Ectodermal cell (in vitro differentiated cells): ENCODE data around the gene WDR81.

Source experiments
- H3K27ac ChIP-seq: 2 replicates; pipeline ENCODE4 v1.7.0; 2013; ENCODE audit warnings: mild to moderate bottlenecking, low read depth, low read length; ENCODE audit not compliant: insufficient read depth, poor library complexity, severe bottlenecking
- H3K27me3 ChIP-seq: 2 replicates; pipeline ENCODE4 v1.7.0; 2013; ENCODE audit warnings: mild to moderate bottlenecking, low read length; ENCODE audit not compliant: insufficient read depth, control insufficient read depth, poor library complexity, severe bottlenecking
- H3K36me3 ChIP-seq: one replicate; pipeline ENCODE4 v1.7.0; 2013; ENCODE audit warnings: low read length; ENCODE audit not compliant: control insufficient read depth, insufficient read depth
- H3K4me1 ChIP-seq: one replicate; pipeline ENCODE4 v1.7.0; 2013; ENCODE audit warnings: low read length; ENCODE audit not compliant: control insufficient read depth, insufficient read depth
- H3K4me3 ChIP-seq: 2 replicates; pipeline ENCODE4 v1.7.0; 2013; ENCODE audit warnings: low read depth, low read length, control low read depth; ENCODE audit not compliant: insufficient read depth
- H3K9me3 ChIP-seq: 2 replicates; pipeline ENCODE4 v1.7.0; 2013; ENCODE audit warnings: mild to moderate bottlenecking, low read length, moderate library complexity; ENCODE audit not compliant: control insufficient read depth
- WGBS, 2 experiments: methylation state at CpG; one replicate each; pipeline ENCODE4 v1.1.7; 2013; ENCODE audit warnings: missing lambda C conversion rate in 2 of 2; 5-methylcytosine and 5-hydroxymethylcytosine counted together

The WDR81 gene

DNA sequence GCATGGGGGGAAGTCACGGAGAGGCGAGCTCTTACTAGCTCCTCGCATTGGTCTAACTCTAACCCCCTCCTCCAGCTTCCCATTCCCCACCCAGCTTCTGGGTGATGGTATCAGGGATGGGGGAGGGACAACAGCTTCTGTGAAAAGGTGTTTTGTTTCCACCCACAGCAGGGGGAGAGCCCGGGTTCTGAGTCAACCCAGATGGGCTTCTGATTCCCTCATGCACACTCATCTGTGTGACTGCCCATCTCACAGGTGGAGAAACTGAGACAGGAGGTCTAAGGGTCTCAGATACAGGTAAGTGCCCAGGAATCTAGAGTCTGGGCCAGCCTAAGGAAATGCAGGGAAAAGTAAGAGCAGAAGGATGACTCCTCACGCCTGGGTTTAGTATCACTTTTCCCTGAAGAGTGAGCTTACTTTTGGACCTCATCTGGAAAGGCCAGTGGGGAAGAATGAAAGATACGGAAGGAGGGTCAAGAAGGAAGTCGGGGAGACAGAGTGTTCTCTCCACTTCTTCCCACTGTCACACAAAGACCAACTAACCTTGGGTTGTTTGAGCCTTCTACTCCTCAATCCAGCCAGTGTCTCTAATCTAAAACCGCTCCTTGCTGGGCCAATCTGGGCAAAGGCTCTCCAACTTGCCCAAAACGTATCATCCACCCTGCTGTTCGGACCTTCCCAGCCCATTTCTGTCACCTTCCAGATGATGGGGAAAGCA, 11.2 kb upstream of the WDR81 start:
- peaks cover 32% of the 10 kb centered on the region for H3K27me3 ChIP-seq
- no peak overlapping the region for H3K4me3 ChIP-seq
- no peak overlapping the region for H3K27ac ChIP-seq
- no peaks in the 10 kb centered on the region for H3K36me3 ChIP-seq
- H3K9me3 ChIP-seq = no peaks in the 10 kb centered on the region
- peaks cover 24% of the 10 kb centered on the region for H3K4me1 ChIP-seq
- 69 to 77% methylated on average over 8 to 10 of the region's 10 CpGs for WGBS, 2 experiments

DNA sequence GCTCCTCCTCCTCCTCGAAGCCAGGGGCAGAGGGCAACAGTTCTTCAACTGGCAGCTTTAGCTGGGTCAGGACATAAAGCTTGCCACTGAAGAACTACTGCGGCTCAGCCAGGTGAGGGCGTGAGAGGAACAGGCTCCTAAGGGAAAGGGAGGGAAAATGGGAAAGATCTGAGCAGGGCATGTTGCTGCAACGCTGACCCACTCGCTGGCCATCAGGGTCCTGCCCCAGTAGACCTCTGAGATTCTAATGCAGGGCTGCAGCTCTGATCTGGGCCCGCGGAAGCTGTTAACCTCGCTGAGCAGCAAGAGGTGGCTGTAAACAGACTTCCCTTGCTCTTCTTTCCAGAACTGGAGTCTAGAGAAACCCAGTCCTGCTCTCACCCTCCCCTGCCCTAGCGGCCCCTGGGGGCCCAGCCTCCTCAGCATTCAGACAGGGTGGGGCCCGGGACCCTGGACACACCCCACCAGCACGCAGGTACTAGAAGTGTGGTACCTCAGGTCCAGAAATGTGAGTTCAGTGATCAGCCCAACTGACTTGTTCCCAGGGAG, 10.6 kb upstream of the WDR81 start:
- Histone ChIP-seq H3K4me1 (peaks cover 24% of the 10 kb centered on the region), H3K9me3 (no peaks in the 10 kb centered on the region), H3K27me3 (peaks cover 30% of the 10 kb centered on the region), H3K4me3 (peak overlapping the region; percentile 86), H3K27ac (peak overlapping the region; percentile 82), H3K36me3 (no peaks in the 10 kb centered on the region)
- 4 to 5% methylated on average over 11 of the region's 11 CpGs for WGBS, 2 experiments

DNA sequence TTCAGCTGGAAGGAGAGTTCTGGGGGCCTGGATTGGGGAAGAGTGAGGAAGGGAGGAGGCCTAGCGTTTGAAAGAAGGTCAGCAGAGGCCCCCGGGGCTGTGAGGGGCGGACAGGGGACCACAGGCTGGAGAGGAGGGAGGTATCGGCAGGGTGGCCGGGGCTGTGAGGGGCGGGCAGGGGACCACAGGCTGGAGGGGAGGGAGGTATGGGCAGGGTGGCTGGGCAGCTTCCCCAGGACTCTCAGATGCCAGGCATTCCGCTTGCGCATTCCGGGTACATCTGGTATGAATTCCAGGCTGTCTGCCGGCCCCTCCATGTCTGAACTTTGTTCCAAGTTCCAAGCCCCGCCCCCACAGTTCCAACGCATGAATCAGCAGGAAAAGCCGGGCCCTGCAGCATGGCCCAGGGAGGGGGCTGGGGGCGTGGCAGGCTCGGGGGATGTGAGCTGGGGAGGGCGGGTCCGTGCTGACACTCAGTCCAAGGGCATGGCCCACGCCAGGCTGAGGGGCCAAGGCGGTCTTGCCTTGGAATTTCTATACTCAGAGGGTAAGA, 10.0 kb upstream of the WDR81 start:
- H3K27ac ChIP-seq = peak overlapping the region; percentile 82
- peak overlapping the region; percentile 86 for H3K4me3 ChIP-seq
- no peaks in the 10 kb centered on the region for H3K36me3 ChIP-seq
- peaks cover 24% of the 10 kb centered on the region for H3K4me1 ChIP-seq
- H3K9me3 ChIP-seq = no peaks in the 10 kb centered on the region
- peaks cover 25% of the 10 kb centered on the region for H3K27me3 ChIP-seq
- WGBS, 2 experiments = 1 to 2% methylated on average over 19 of the region's 19 CpGs

DNA sequence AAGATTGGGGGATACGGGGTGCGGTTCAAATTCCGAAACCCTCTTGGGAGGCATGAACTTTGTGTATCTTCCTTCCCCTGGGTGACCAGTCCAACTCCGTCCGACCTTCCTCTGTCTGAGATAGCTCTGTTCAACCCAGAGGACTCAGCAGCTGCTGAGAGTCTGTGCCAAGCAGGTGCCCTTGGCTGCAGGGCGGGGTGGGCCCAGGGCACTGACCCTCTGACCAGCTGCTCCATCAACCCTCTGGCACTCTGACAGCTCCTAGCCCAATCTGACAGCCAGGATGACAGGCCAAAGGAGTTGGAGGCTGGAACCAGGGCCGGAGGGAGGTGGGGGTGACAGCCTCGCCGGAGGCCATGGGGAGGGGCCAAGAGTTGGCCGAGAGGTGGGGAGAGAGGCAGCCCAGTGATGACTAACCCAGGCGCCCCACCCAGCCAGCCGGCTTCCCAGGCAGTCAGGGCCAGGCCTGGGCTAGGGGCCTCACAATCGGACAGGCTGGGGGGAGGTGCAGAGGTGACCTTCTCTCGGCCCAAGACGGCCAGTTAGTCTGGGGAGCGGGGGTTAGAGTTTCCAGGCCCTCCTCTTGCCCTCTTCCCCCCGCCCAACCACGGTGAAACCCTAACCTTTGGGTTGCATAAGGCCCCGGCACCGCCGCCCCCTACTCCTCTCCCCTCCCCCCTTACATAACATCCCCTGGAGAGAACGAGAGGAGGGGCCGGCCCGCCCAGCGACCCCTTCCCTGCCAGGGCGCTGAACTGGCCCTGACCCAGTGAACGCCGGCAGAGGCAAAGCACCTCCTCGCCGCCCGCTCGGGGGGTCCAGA, 9.3 kb upstream of the WDR81 start:
- Histone ChIP-seq H3K27ac (peak overlapping the region; percentile 76), H3K27me3 (peaks cover 18% of the 10 kb centered on the region), H3K4me3 (peak overlapping the region; percentile 86), H3K36me3 (no peaks in the 10 kb centered on the region), H3K9me3 (no peaks in the 10 kb centered on the region), H3K4me1 (peaks cover 24% of the 10 kb centered on the region)
- WGBS, 2 experiments = 1 to 2% methylated on average over 32 of the region's 32 CpGs

DNA sequence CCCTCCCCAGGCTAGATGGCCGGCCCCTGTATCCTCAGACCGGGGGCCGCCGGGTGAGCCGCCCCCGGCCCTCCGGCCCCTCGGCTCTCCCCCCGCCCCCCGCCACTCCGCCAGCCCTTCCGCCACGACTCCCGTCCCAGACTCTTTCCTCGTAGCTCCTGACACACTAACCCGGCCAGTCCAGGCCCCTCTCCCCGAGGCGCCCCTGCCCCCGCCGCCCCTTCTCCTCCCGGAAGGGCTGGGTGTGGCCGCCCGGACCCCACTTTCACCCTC, 8.8 kb upstream of the WDR81 start:
- H3K9me3 ChIP-seq = no peaks in the 10 kb centered on the region
- WGBS, 2 experiments = 0 to 1% methylated on average over 23 of the region's 23 CpGs

DNA sequence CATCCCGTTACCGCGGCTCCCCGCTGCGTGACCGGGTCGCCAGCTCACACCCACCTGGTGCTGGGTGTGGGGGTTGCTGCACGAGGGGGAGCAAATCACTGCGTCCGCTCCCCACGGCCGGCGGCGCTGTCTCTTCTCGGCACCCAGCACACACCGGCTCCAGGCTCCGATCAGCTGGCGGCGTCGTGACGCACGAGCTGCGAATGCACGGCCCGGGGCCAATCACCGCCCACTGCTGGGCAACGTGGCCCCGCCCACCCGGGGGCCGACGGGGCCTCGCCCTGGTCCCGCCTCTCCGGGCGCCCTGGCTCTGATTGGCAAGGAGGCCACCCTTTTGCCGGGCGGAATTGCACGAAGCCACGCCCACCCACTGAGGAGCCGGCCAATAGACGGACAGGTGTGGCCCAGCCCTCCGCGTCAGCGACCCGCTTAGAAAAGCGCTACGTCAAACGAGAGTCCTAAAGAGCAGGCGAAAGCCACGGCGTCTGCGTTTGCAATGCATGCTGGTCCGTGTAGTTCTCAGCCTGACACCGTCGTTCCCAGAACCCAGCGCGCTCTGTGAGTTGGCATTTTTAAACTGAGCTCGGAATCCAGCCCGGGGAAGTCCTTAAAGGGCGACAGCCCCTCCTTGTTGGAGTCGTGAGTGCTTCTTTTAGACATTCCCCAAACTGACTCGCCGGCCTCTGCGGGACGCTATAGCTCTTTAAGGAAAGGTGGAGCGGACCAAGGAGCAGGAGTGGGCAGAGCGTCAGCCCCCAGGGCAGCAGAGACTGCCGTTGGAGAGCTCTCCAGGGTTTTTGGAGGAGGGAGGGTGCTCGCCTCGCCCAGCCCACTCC, 8.2 kb upstream of the WDR81 start:
- H3K4me1 ChIP-seq = peaks cover 24% of the 10 kb centered on the region
- H3K9me3 ChIP-seq = no peaks in the 10 kb centered on the region
- H3K27me3 ChIP-seq = peaks cover 7% of the 10 kb centered on the region
- no peaks in the 10 kb centered on the region for H3K36me3 ChIP-seq
- H3K4me3 ChIP-seq = peak overlapping the region; percentile 86
- WGBS, 2 experiments = 0% methylated on average over 70 of the region's 70 CpGs
- peak overlapping the region; percentile 99 for H3K27ac ChIP-seq

More for the DNA sequence above, 8.8 kb upstream of the WDR81 start:
- Histone ChIP-seq H3K27me3 (peaks cover 13% of the 10 kb centered on the region), H3K36me3 (no peaks in the 10 kb centered on the region), H3K4me1 (peaks cover 24% of the 10 kb centered on the region), H3K27ac (peak overlapping the region; percentile 76), H3K4me3 (peak overlapping the region; percentile 86)

GRCh38 chr17:1716912-1717695, 7.4 kb upstream of the WDR81 start:
- H3K36me3 ChIP-seq = no peaks in the 10 kb centered on the region
- peak overlapping the region; percentile 86 for H3K4me3 ChIP-seq
- no peaks in the 10 kb centered on the region for H3K9me3 ChIP-seq
- peak overlapping the region; percentile 99 for H3K27ac ChIP-seq
- peaks cover 24% of the 10 kb centered on the region for H3K4me1 ChIP-seq
- 0 to 1% methylated on average over 12 of the region's 13 CpGs for WGBS, 2 experiments
- H3K27me3 ChIP-seq = peaks cover 3% of the 10 kb centered on the region

DNA sequence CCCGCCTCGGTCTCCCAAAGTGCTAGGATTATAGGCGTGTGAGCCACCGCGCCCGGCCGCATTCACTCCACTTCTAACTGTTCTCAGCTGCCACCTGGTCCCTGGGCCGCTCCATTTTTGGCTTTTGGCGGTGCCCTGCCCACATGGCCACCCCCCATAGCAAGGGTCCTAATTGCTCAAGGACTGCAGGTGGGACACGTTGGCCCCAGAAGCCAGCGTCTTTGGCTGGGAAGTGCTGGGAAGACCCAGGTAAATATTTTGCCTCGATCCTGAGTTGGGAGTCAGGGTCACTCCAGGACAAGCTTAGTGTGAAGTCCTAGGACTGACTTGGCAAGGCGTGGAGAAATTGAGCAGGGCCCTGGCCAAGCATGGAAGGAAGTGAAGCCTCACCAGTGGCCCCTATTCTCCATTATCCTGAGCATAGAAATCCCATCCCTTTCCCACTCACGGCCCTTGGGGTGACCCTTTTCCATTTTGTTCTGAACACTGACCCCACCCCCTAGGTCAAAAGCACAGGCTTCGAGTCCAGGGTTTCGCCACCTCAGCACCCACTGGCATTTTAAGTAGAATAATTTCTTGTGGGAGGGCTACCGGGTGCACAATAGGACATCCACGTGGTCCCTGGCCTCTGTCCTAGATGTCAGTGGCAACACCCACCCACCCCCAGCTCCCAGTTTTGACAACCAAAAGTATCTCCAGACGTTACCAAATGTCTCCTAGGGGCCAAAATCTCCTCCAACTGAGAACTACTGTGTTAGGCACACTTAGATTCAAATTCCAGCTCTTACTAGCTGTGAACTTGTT, 5.9 kb upstream of the WDR81 start:
- peaks cover 23% of the 10 kb centered on the region for H3K4me1 ChIP-seq
- H3K9me3 ChIP-seq = no peaks in the 10 kb centered on the region
- no peak overlapping the region for H3K4me3 ChIP-seq
- H3K27me3 ChIP-seq = peaks cover 3% of the 10 kb centered on the region
- no peaks in the 10 kb centered on the region for H3K36me3 ChIP-seq
- no peak overlapping the region for H3K27ac ChIP-seq
- 87 to 90% methylated on average over 19 of the region's 19 CpGs for WGBS, 2 experiments
